ENCODE results near the gene PARD6B.
"Not testable (repeated sequence)": the region's sequence is repeated elsewhere in the genome, so short reads cannot be mapped to it uniquely, and the experiment has no call there.

The PARD6B gene

DNA sequence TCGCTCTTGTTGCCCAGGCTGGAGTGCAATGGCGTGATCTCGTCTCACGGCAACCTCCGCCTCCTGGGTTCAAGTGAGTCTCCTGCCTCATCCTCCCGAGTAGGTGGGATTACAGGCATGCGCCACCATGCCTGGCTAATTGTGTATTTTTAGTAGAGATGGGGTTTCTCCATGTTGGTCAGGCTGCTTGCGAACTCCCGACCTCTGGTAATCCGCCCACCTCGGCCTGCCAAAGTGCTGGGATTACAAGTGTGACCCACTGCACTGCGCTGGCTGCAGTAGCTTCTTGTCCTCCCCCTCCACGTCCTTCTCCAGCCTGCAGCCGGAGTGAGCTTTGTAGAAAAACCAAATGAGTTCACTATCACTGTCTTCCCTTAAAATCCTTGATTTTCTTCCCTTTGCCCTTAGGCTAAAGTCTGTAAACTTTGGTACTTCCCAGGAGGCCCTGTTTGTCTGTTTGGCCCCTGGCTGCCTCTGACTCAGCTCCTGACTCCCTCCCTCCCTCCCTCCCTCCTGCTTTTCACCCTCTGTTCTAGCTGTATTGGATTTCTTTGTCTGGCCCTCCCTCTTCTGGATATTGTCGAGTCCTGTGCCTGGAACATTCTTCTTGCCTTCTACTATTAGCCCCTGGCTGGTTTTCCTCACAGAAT is 12.9 kb downstream of the PARD6B start:
- DNase-seq: peak in 20 of 51 donors; percentile 5 to 63 (median 34)

DNA sequence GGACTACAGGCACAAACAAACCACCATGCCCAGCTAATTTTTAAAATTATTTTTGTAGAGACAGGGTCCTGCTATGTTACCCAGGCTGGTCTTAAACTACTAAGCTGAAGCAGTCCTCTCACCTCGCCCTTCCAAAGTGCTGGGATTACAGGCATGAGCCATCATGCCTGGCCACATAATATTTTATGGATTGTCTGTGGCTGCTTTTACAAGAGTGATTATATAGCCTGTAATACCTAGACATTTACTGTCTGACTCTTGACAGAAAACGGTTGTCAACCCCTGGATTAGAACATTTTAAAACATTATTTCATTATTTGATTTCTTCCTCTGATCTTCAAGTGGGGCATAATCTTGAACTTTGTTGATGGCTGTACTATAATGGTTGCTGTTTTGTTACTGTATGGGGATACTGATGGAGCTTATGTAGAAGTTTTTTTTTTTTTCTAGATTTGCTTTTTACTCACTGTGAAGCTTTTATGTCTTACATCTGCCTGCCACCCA is 14.3 kb downstream of the PARD6B start:
- DNase-seq: no peak

DNA sequence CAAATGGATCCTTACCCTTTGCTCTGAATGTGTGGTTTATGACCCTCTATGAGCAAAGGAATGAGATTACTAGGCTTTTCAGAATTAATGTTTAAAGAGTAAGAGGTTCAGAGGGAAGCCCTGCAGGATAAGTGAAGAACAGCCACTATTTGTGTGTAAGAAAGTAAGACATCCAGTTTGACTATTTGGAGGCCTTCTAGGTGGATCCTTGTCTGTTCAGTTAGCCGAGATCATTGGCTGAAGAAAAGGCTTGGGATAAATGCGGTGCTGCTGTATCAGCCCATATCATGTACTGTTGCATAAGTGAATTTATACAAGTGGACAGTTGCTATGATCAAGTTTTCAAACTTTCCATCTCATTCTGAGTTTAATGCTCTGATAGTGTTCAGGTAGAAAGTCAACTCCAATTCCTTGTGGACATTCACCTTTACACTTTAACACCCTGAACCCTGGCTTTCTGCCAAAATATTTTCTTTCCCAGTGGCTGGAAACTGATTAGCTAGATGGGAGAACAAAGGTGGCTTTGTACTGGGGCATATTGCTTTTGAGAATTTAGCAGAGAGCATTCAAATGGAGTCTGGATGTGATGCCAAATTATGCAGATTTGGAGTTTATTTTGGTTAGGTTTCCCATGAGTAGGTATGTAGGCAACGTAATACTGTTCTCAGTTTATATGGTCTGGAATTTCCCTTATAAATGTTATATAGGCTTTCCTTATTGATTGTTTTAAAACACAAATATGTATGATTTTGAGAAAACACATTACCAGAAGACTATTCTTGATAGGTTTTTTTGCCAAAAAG is 15.0 kb downstream of the PARD6B start:
- no peak for DNase-seq

DNA sequence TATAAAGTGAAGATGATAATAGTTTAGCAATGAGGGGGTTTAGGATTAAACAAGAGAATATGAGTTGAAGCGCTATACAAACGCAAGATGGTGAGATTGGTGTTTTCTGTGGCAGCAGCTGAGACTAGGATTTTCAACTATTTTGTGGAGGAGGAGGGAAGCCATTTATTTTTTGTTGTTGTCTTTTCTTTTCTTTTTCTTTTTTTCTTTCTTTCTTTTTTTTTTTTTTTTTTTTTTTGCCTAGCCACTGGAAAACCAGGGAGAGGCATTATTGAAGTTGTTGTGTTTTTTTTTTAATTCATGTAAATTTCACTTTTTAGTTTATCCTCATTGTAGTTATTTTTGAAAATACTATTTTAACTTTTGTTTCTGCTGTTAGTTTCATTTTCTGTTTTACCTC is 15.9 kb downstream of the PARD6B start:
- DNase-seq: no peak

DNA sequence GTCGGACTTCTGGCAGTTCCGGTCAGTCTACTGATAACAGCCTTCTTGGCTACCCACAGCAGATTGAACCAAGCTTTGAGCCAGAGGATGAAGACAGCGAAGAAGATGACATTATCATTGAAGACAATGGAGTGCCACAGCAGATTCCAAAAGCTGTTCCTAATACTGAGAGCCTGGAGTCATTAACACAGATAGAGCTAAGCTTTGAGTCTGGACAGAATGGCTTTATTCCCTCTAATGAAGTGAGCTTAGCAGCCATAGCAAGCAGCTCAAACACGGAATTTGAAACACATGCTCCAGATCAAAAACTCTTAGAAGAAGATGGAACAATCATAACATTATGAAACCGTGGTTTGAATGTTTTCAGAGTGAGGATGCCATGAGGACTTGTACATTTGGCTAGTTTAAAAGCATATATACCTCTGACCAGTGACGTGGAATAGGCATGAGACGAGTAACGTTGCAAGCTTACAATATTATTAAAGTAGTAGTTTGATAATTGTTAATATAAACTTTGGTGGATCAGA is 18.8 kb downstream of the PARD6B start:
- no peak for DNase-seq

DNA sequence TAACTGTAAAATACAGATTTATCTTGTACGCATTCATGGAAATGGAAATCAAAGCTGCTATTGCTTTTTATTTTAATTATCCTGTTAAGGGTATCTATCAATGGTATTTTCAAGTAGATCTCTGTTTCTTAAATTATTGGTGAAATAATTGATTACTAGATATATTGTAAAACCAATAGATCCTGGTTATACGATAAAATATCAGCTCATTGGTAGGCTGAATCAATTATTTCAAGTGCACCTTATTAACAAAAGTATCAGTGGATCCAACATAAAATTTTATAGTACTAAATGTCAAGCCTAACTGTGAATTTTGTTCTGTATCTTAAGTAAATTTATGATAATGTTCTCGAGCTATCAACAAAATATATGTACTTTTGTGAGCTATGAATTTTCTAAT is 21.8 kb downstream of the PARD6B start:
- no peak for DNase-seq

DNA sequence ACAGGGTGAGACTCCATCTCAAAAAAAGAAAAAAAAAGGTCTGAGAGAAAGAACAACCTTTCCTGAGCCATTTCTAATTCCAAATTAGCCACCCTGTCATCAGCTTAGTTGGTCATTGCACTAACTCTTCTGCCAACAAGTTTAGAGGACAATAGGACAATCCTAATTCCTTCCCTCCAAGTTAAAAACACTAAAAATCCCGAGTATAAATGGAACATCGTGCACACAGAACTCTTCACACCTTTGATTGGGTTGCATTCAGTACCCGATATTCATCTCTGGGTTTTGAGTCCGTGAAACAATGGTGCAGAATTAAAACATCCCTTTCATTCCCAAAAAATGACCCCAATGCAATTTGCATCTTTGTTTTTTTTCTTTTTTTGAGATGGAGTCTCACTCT is 23.0 kb downstream of the PARD6B start:
- DNase-seq: no peak

DNA sequence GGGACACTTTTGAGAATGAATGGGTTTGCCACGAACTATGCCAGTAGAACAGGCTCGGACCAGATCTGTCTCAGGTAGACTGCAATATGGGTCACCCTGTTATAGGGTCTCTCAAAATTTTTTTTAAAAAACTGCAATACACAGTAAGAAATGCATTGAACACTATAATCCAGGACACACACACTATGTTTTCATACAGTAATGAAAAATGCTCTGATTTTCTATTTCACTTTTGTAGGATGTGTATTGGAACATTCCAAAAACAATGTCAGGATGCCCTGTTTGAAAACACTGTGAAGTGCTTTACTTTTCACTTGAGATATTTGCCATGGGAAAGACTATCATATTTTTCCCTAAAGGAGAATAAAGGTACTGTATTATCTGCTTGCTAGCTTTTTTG is 25.1 kb downstream of the PARD6B start:
- DNase-seq: no peak

DNA sequence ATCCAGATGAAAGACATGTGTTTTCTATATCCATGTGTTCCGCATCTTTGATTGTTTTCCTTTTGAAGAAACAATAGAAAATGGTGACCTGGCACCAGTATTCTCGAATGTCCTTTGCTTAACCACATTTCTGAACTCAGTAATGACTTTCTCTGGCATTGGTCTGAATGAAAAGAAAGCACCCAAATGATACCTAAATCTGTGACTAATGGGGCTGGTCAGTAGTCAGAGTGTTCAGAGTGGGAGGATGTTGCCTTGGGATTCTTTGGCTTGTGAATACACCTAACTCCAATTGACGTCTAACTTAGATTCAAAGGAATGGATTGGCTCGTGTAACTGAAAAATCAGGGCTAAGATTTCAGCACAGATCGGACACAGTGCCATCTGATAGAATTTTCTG is 27.1 kb downstream of the PARD6B start:
- no peak for DNase-seq

DNA sequence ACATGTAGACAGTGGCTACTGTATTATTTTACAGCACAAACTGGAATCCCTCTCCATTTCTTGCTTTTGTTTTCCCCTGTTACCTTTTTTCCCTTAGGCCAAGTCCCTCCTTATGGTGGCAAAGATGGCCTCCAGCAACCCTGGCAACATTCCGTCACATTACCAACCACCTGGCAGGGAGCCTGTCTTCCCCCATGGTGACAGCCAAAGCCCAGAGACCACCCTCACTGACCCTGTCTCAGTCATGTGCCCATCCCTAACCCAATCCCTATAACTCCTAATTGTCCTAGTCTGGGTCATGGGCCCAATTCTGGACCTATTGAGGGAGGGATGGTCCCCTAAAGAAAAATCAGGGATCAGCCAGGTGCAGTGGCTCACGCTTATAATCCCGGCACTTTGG is 27.6 kb downstream of the PARD6B start:
- no peak for DNase-seq

DNA sequence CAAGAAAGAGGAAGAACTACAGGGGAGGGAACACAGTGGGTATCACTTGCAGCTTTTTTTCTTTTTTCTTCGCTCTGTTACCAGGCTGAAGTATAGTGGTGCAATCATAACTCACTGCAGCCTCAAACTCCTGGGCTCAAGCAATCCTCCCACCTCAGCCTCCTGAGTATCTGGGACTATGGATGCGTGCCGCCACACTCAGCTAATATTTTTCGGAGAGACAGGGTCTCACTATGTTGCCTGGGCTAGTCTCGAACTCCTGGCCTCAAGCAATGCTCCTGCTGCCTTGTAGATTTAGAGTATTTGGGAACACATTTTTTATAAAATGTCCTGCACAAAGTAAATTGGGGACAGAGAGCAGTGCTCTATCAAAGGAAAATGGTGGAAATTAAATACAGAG is 28.3 kb downstream of the PARD6B start:
- DNase-seq: no peak

DNA sequence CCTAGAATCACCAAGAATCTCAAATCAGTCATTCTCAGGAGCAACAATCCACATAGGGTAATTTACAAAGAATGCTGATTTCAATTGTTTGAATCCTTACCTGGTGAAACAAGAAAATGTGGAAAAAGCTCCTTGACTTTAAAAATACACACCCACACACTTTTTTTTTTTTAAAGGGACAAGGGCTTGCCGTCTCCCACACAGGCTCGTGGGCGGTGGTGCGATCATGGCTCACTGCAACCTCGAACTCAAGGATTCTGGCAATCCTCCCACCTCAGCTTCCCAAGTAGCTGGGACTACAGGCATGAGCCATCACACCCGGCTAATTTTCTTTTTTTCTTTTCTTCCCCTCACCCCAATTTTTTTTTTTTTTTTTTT is 30.7 kb downstream of the PARD6B start:
- no peak for DNase-seq

DNA sequence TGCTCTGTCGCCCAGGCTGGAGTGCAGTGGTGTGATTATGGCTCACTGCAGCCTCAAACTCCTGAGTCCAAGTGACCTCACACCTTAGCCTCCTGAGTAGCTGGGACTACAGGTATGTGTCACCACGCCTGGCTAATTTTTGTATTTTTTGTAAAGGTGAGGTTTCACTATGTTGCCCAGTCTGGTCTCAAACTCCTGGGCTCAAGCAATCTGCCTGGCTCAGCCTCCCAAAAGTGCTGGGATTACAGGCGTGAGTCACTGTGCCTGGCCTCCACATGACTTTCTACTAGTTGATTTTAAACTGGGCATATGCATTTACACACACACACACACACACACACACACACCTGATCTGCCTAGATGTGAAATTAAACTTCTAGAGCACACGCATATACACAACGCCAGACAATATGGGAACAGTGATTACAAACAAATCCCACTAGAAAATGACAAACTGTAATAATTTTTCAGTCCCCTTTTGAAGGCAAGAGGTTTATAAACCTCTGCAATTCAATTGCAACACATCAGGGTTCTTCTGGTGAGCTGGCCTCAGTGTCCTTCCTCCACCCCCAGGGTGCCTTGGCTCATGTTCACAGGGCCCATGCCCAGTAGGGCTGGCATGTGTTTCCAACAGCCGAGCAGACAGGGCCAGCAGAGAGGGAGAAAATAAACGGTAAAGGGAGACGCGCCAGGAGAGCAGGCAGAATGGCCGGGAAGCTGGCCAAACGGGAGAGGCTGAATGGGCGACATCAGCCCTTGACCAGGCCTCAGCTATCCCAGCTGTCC is 31.2 kb downstream of the PARD6B start:
- peak in 47 of 51 donors; percentile 7 to 89 (median 59) for DNase-seq

DNA sequence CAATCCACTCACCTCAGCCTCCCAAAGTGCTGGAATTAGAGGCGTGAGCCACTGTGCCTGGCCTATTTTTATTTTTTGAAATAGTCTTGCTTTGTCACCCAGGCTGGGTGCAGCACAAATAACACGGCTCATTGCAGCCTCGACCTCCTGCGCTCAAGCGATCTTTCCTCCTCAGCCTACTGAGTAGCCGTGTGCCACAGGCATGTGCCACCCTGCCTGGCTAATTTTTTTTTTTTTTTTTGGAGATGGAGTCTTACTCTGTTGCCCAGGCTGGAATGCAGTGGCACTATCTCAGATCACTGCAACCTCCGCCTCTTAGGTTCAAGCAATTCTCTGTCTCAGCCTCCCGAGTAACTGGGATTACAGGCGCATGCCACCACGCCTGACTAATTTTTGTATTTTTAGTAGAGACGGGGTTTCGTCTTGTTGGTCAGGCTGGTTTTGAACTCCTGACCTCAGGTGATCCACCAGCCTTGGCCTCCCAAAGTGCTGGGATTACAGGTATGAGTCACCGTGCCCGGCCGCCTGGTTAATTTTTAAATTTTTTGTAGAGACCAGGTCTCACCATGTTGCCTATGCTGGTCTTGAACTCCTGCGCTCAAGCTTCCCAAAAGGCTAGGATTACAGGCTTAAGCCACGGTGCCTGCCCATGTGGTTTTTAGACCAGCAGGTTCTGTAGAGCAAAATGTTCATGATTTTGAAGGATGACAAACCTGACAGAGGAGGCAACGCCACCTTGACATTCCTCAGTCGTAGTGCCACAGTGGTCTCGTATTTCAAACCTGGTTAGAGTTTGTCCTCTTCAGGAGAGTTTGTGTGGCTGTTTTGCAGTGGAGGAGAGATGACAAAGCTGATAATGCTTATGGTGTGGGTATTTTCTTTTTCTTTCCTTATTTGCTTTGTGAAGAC is 32.4 kb downstream of the PARD6B start:
- not testable (repeated sequence) for DNase-seq

DNA sequence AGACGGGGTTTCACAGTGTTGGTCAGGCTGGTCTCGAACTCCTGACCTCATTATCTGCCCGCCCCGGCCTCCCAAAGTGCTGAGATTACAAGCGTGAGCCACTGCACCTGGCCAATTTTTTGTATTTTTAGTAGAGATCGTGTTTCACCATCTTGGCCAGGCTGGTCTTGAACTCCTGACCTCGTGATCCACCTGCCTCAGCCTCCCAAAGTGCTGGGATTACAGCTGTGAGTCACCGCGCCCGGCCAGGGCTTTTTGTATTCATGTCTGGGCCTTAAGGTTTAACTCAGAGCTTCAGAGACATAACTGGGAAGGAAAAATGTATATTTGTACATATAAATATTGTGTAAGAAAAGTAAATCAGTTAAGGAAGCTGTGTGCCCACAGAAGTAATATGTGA is 33.9 kb downstream of the PARD6B start:
- not testable (repeated sequence) for DNase-seq

DNA sequence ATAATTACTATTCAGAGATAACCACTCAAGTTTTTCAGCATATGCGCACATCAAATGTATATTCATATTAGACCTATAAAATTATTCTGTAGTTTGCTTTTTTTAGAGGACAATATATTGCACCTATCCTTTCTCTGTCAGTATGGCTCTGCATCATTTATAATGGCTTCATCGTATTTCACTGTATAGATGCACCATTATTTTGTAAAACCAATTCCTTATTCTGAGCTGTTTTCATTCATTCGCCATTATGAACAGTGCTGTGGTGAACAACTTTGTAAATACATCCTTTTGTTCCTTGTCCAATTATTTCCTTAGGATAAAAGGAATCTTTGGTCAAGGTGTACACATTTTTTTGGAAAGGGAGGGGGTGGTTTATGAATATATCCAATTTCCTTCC is 34.3 kb downstream of the PARD6B start:
- DNase-seq: no peak

DNA sequence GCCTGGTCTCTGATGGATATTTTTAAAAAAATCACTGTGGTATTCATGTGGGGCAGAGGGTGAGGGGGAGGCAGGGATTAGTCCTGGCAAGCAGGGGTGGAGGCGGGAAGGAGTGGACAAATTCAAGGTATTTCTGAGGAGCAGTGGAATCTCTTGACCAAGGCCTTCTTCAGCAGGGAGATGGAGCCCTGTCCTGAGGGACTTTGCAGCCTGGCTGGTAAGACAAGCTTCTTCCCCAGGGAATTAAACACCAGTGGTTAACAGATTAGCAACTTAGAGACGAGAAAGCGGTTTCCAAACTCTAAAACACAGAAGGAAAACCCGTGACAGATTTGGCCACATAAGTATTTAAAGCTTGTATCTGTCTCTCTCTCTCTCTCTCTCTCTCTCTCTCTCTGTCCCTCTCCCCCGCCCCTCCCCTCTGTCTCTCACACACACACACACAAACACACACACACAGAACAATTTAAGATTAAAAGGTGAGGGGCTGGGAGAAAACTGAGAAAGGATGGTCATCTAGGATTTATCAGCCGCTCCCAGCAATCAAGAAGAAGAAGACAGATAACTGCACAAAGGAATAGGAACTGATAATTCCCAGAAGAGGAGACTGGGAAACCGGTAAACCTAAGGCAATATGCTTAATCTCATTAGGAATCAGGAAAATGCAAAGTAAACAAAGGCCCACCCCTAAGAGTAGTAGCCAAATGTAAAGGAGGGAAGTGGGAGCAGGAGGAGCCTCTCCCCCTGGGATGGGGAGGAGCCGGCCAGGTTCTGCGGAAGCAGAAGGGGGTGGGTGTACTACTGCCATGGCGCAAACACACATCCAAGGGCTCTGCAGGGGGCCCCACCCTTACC is 35.8 kb downstream of the PARD6B start:
- DNase-seq: not testable (repeated sequence)

DNA sequence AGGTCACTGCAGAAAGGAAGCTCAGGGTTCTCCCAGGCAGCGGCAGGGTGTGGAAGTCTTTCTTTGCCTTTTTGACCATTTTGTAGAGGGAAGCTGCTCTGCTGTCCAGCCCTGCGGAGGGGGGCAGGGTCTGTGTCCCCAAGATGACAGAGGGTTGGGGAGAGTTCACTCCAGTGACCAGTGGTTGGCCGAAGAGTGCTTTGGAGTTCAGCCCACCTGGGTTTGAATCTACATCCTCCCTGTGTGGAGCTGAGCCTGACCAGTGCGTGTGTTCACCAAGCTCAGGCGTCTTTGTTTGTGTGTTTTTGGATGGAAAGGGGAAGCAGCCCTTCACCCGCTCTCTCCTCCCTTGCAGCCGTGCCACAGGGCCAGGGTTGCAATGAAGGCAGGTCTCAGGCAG is 37.6 kb downstream of the PARD6B start:
- not testable (repeated sequence) for DNase-seq

DNA sequence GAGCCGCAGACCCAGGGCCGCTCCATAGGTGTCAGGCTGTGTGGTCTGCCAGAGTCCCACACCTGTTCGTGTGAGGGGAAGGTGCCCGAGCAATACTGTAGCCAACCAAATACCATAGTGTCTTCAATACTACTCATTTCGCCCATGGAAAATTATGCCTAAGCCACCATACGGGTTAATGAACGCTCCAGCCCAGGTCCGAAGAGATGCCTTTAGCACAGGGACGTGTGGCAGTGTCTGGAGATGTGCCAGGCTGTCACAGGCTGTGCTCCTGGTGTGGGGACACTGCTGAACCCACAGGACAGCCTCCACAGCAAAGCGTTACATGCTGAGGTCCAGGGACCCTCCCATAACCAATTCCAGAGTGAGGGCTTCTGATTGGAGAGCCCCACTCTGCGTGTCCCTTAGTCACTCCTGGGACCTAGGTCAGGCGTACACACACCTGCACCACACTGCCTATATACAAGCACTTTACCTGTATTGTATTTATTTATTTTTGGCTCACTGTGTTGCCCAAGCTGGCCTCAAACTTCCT is 38.2 kb downstream of the PARD6B start:
- DNase-seq: not testable (repeated sequence)
